Panc1 (cell line): ENCODE measurements around the gene COL26A1. TPM values are rescaled to one million over a fixed set of nuclear protein-coding genes. Genes with fewer than 3 reads are reported as not detected.
A peak's percentile ranks its signal among the peaks of the same experiment; 100 is the strongest.

ENCODE experiments used
- ATAC-seq: fragments of 200-7000 bp; cut with Tn5 transposase; 2 replicates; pipeline ENCODE4 v1.9.1; 2020; ENCODE audit warnings: mild to moderate bottlenecking, moderate library complexity
- BruUV-seq: library from RNA; stranded (reverse); fragments of 400-500 nt; replicated peaks from 2 replicates; lab custom pipeline; 2021; lab: Mats Ljungman, UMichigan
- CTCF ChIA-PET: fragments of 300-600 bp; sonication (Branson Sonifier 250); formaldehyde crosslinking; loops from one replicate; lab custom pipeline; 2022; ENCODE audit warnings: antibody characterized with exemption; lab: Charles Lee
- POLR2A ChIA-PET: fragments of 300-600 bp; sonication (Branson Sonifier 250); formaldehyde crosslinking; loops from one replicate; lab custom pipeline; 2022; ENCODE audit warnings: antibody characterized with exemption; lab: Charles Lee
- DNase-seq: peaks from one replicate; pipeline ENCODE4 v3.0.0-alpha.2; 2010; ENCODE audit warnings: low read depth, low spot score
- H3K27ac ChIP-seq: 2 replicates; pipeline ENCODE4 v1.5.1; 2011; ENCODE audit warnings: mild to moderate bottlenecking, low read length, inconsistent platforms
- H3K27me3 ChIP-seq: fragments of 200-500 bp; sonication (Bioruptor generic); 2 replicates; pipeline ENCODE4 v1.6.0; 2014; ENCODE audit warnings: low read length, inconsistent platforms; ENCODE audit not compliant: control insufficient read depth, insufficient read depth
- H3K36me3 ChIP-seq: fragments of 200-500 bp; sonication (Bioruptor generic); 2 replicates; pipeline ENCODE4 v1.5.1; 2014; ENCODE audit warnings: inconsistent platforms, mild to moderate bottlenecking, low read length, moderate library complexity; ENCODE audit not compliant: control insufficient read depth, insufficient read depth
- H3K4me1 ChIP-seq: 2 replicates; pipeline ENCODE4 v1.5.1; 2011; ENCODE audit warnings: inconsistent platforms, mild to moderate bottlenecking, low read length, moderate library complexity; ENCODE audit not compliant: control insufficient read depth, insufficient read depth
- H3K4me3 ChIP-seq, 2 experiments: 2 replicates each; pipeline ENCODE4 v1.5.1; 2011 to 2012; ENCODE audit warnings: low read depth in 2 of 2, low read length in 2 of 2, mild to moderate bottlenecking in 2 of 2, inconsistent platforms in 1 of 2, moderate library complexity in 1 of 2
- H3K9me3 ChIP-seq: fragments of 200-500 bp; sonication (Bioruptor generic); 2 replicates; pipeline ENCODE4 v1.5.1; 2014; ENCODE audit warnings: low read depth, mild to moderate bottlenecking, inconsistent platforms, low read length, moderate library complexity; ENCODE audit not compliant: control insufficient read depth, insufficient read depth
- POLR2AphosphoS5 ChIP-seq: IDR thresholded peaks from 2 replicates; pipeline ENCODE4 v1.6.1; 2012; ENCODE audit warnings: mild to moderate bottlenecking, low read depth, low read length, moderate library complexity
- SIN3A ChIP-seq: IDR thresholded peaks from 2 replicates; pipeline ENCODE4 v1.6.1; 2012; ENCODE audit warnings: low read depth, mild to moderate bottlenecking, low read length, moderate library complexity, borderline replicate concordance; ENCODE audit not compliant: insufficient read depth
- TCF7L2 ChIP-seq: IDR thresholded peaks from 2 replicates; pipeline ENCODE4 v1.6.1; 2011; ENCODE audit warnings: mild to moderate bottlenecking, low read depth, low read length, inconsistent platforms
- in situ Hi-C: cut with HindIII; loops from 2 replicates; pipeline ENCODE4 v1.10.0; 2016; ENCODE audit warnings: low sequenced_read_pairs, low pct_unique_long_range_greater_than_20kb
- intact Hi-C: fragments of 100-400 bp; cut with micrococcal nuclease; formaldehyde crosslinking; loops from one replicate; pipeline ENCODE4 v1.10.0; 2022; ENCODE audit not compliant: unreplicated experiment
- total RNA-seq: library from RNA; stranded (reverse); gene quantifications from one replicate; pipeline ENCODE4 v1.2.1, GENCODE V29; 2021; ENCODE audit not compliant: unreplicated experiment
- TF ChIP-seq, protein P1 (sequence below): fragments of 450-650 bp; IDR thresholded peaks from 2 replicates; pipeline ENCODE4 v1.5.1; 2017; ENCODE audit warnings: mild to moderate bottlenecking
- TF ChIP-seq, protein P2 (sequence below), 2 experiments: IDR thresholded peaks; 2 replicates each; pipeline ENCODE4 v1.6.1; 2011 to 2012; ENCODE audit warnings: low read depth in 2 of 2, control low read depth in 1 of 2, low read length in 1 of 2, mild to moderate bottlenecking in 1 of 2, moderate library complexity in 1 of 2; ENCODE audit not compliant: insufficient read depth in 1 of 2

COL26A1 gene
- total RNA-seq, 1 experiment from 2014 or later: 25.8 TPM

DNA sequence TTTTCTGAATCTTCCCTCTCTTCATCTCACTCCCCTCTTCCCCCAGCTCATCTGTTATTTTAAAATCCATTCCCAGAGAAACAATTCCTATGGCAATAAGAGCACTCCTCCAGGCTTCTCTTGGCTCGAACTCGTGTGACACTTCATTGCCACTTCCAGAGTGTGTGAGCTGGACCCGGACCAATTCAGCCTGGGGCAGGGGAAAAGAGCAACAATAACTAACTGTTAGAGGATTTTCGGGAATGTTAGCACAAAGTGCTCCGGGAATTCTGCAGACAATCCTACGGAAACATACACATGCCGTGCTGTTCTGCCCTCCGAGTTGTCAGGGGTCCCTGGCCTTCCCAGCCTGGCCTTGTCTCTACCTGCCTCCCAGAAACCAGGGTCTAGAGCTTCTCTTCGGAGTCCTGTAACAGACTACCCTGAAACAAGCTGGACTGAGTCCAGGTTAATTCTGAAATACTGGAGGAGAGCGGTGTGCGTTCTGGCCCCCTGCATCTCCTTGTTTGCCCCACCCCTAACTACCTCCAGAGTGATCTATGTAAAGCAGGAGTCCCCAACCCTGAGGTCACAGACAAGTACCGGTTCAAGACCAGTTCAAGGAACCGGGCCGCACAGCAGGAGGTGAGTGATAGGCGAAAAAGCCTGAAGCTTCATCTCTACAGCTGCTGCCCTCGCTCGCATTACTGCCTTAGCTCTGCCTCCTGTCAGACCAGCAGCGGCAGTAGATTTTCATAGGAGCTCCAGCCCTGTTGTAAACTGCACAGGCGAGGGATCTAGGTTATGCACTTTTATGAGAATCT, 11.3 kb downstream of the COL26A1 start:
- Histone ChIP-seq H3K27ac (peak overlapping the region; percentile 71), H3K27me3 (no peaks in the 10 kb centered on the region; the same call in 1 of the 2 replicates), H3K4me1 (peaks cover 38% of the 10 kb centered on the region), H3K4me3 (peak overlapping the region in 1 of 2 experiments; percentile 38; a peak in 2 of 4 replicates), H3K9me3 (no peaks in the 10 kb centered on the region), H3K36me3 (no peaks in the 10 kb centered on the region)
- DNase-seq (no peak), ATAC-seq (peak; percentile 73)
- BruUV-seq: no TSS peak
- in situ Hi-C loops: no loop called here
- intact Hi-C loops: no loop called here
- ChIA-PET CTCF (interaction anchor here (0.6 to 1.6 kb wide), 4 partner anchors 10 to 857 kb away, joined by 3 to 4 read pairs (median 4); no protein-coding TSS in a partner anchor), POLR2A (no interaction called here)
- TF ChIP-seq, protein P1, sequence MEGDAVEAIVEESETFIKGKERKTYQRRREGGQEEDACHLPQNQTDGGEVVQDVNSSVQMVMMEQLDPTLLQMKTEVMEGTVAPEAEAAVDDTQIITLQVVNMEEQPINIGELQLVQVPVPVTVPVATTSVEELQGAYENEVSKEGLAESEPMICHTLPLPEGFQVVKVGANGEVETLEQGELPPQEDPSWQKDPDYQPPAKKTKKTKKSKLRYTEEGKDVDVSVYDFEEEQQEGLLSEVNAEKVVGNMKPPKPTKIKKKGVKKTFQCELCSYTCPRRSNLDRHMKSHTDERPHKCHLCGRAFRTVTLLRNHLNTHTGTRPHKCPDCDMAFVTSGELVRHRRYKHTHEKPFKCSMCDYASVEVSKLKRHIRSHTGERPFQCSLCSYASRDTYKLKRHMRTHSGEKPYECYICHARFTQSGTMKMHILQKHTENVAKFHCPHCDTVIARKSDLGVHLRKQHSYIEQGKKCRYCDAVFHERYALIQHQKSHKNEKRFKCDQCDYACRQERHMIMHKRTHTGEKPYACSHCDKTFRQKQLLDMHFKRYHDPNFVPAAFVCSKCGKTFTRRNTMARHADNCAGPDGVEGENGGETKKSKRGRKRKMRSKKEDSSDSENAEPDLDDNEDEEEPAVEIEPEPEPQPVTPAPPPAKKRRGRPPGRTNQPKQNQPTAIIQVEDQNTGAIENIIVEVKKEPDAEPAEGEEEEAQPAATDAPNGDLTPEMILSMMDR: no peak
- TF ChIP-seq TCF7L2 (0 out of 2 replicates have a peak, but pooled peaks have one; percentile 7), SIN3A (no peak), POLR2AphosphoS5 (no peak)
- TF ChIP-seq, protein P2, sequence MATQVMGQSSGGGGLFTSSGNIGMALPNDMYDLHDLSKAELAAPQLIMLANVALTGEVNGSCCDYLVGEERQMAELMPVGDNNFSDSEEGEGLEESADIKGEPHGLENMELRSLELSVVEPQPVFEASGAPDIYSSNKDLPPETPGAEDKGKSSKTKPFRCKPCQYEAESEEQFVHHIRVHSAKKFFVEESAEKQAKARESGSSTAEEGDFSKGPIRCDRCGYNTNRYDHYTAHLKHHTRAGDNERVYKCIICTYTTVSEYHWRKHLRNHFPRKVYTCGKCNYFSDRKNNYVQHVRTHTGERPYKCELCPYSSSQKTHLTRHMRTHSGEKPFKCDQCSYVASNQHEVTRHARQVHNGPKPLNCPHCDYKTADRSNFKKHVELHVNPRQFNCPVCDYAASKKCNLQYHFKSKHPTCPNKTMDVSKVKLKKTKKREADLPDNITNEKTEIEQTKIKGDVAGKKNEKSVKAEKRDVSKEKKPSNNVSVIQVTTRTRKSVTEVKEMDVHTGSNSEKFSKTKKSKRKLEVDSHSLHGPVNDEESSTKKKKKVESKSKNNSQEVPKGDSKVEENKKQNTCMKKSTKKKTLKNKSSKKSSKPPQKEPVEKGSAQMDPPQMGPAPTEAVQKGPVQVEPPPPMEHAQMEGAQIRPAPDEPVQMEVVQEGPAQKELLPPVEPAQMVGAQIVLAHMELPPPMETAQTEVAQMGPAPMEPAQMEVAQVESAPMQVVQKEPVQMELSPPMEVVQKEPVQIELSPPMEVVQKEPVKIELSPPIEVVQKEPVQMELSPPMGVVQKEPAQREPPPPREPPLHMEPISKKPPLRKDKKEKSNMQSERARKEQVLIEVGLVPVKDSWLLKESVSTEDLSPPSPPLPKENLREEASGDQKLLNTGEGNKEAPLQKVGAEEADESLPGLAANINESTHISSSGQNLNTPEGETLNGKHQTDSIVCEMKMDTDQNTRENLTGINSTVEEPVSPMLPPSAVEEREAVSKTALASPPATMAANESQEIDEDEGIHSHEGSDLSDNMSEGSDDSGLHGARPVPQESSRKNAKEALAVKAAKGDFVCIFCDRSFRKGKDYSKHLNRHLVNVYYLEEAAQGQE (IDR thresholded peaks at IDR 0.05; ENCODE audit: insufficient read depth in 1 of 2, low read depth in 2 of 2, low read length in 1 of 2): no peak

DNA sequence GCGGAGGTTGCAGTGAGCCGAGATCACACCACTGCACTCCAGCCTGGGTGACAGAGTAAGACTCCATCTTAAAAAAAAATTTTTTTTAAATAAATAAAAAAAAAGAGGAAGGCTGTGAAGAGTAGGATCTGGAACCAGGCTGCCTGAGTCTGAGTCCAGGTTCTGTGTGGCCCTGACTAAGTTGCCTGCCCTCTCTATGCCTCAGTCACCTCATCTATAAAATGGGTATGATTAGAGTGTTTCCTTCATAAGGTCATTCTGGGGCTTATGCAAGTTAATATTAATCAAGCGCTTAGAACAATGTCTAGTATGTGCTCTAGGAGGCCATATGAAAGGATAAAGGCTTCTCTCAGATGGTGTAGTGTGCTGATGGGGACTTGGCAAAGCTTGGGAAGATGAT, 12.3 kb downstream of the COL26A1 start:
- Histone ChIP-seq H3K36me3 (no peaks in the 10 kb centered on the region), H3K4me1 (peaks cover 39% of the 10 kb centered on the region), H3K4me3 (no peak overlapping the region), H3K27ac (peak overlapping the region; percentile 53; the same call in 1 of the 2 replicates), H3K27me3 (no peaks in the 10 kb centered on the region; the same call in 1 of the 2 replicates), H3K9me3 (no peaks in the 10 kb centered on the region)
- intact Hi-C loops: no loop called here
- ATAC-seq (no peak), DNase-seq (no peak)
- CTCF ChIA-PET: interaction anchor here (1.0 kb wide), 1 partner anchor 11 kb away, joined by 4 read pairs; no protein-coding TSS in a partner anchor
- in situ Hi-C loops: no loop called here
- no TSS peak for BruUV-seq
- TF ChIP-seq, protein P2 (IDR thresholded peaks at IDR 0.05; ENCODE audit: insufficient read depth in 1 of 2, low read depth in 2 of 2, low read length in 1 of 2): no peak
- TF ChIP-seq POLR2AphosphoS5 (no peak), TCF7L2 (no peak)
- TF ChIP-seq, protein P1: no peak
- POLR2A ChIA-PET: interaction anchor here (0.7 kb wide), 1 partner anchor 50 kb away, joined by 3 read pairs; no protein-coding TSS in a partner anchor
